ENCODE results near the gene TMX4. TPM values are rescaled to one million over a fixed set of nuclear protein-coding genes. Genes with fewer than 3 reads are reported as not detected.

The TMX4 gene
- total and polyA plus RNA-seq, 2 of the 8 experiments (the other 6 are each of a cell fraction or from before 2014, with no cell fraction given), result 2.1 to 7.8 TPM

DNA sequence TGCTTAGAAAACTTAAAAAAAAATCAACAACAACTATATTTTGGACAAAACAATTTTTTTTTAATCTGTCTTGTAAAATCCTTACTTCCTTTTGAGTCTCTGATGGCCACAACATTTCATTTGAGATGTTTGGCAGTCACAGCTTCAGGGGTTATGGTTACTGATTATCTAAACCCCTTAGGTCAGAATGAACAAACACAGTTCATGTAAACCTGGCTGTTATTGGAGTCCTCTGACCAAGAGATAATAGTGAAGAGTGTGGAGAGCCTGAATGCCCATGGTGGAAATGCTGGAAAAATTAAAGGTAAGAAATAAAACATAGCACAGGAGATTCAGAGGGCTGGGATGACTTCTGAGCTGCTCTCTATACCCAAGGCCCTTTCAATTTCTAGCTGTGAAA, 38.2 kb downstream of the TMX4 start:
- CTCF ChIA-PET (ENCODE audit: partially characterized antibody), result interaction anchor here (0.8 to 6.6 kb wide), 9 partner anchors 8 to 740 kb away, joined by 4 to 53 read pairs (median 5); no protein-coding TSS in a partner anchor

More for the DNA sequence above, 38.2 kb downstream of the TMX4 start:
- no peak overlapping the region for H2BK5ac ChIP-seq (ENCODE audit: low read depth, low read length)
- H3K27ac ChIP-seq (ENCODE audit: low read depth, low read length), result no peak overlapping the region
- FAIRE-seq (no peak), DNase-seq (ENCODE audit: low read depth in 1 of 2, low spot score in 2 of 2) (no peak)
- no peak overlapping the region for H2BK15ac ChIP-seq (ENCODE audit: low read length)
- H4K20me1 ChIP-seq (replicated peaks in 1 of 2; ENCODE audit: control insufficient read depth in 1 of 2, insufficient read depth in 2 of 2, low read length in 2 of 2), result no peaks in the 10 kb centered on the region
- no peak overlapping the region for H2BK20ac ChIP-seq (ENCODE audit: low read length)
- no peaks in the 10 kb centered on the region for H3K36me3 ChIP-seq (ENCODE audit: control insufficient read depth in 2 of 4, insufficient read depth in 4 of 4, low read length in 3 of 4)
- no peak overlapping the region for H4K8ac ChIP-seq (ENCODE audit: extremely low read depth, insufficient read depth, low read length)
- no peak overlapping the region for H3K4ac ChIP-seq (replicated peaks; ENCODE audit: insufficient read length, low read depth, low read length)
- H3K79me1 ChIP-seq (ENCODE audit: low read depth, low read length), result no peaks in the 10 kb centered on the region
- no peak overlapping the region for H2AK5ac ChIP-seq (ENCODE audit: low read depth, low read length)
- no peak overlapping the region for H2BK12ac ChIP-seq (ENCODE audit: low read depth, low read length)
- no peak overlapping the region for H3K14ac ChIP-seq (ENCODE audit: insufficient read length)
- H4K5ac ChIP-seq (ENCODE audit: insufficient read length, low read depth, low read length), result no peak overlapping the region
- H3K4me1 ChIP-seq (replicated peaks in 1 of 4; ENCODE audit: control insufficient read depth in 3 of 4, insufficient read depth in 4 of 4, low read length in 3 of 4), result peaks cover 0 to 11% (median 2%) of the 10 kb centered on the region in 4 experiments; a peak in 3 of 7 replicates
- H3K4me2 ChIP-seq (ENCODE audit: insufficient read depth in 1 of 2, low read depth in 2 of 2, low read length in 2 of 2), result no peak overlapping the region
- H3K79me2 ChIP-seq (ENCODE audit: control insufficient read depth in 1 of 2, insufficient read depth in 2 of 2, low read length in 2 of 2), result no peaks in the 10 kb centered on the region
- no peak overlapping the region for H4K91ac ChIP-seq (replicated peaks; ENCODE audit: insufficient read length, low read length)
- H3K9ac ChIP-seq (replicated peaks in 1 of 4; ENCODE audit: extremely low read depth in 1 of 4, low read depth in 3 of 4, low read length in 3 of 4), result no peak overlapping the region
- H3K18ac ChIP-seq (ENCODE audit: extremely low read depth, low read length), result no peak overlapping the region
- no peak overlapping the region for H3K56ac ChIP-seq (replicated peaks; ENCODE audit: insufficient read length, low read depth, low read length)
- H3K23ac ChIP-seq (ENCODE audit: insufficient read length), result no peak overlapping the region
- no peaks in the 10 kb centered on the region for H3K9me3 ChIP-seq (ENCODE audit: insufficient read depth in 2 of 2, low read depth in 1 of 2, low read length in 1 of 2)
- H3K27me3 ChIP-seq (replicated peaks in 1 of 4; ENCODE audit: control insufficient read depth in 3 of 4, extremely low read depth in 1 of 4, insufficient read depth in 3 of 4, low read length in 3 of 4), result no peaks in the 10 kb centered on the region
- POLR2A ChIA-PET (ENCODE audit: partially characterized antibody), result no interaction called here
- no peak overlapping the region for H2BK120ac ChIP-seq (replicated peaks; ENCODE audit: low read depth, low read length)
- TF ChIP-seq RFX5 (IDR thresholded peaks at IDR 0.05; ENCODE audit: borderline replicate concordance, low read depth, low read length), result no peak
- TF ChIP-seq TEAD4 (IDR thresholded peaks at IDR 0.05; ENCODE audit: low read depth, low read length), result no peak
- no peak for TF ChIP-seq SIX5 (IDR thresholded peaks at IDR 0.05; ENCODE audit: low read depth, low read length)
- TF ChIP-seq SRF (IDR thresholded peaks at IDR 0.05; ENCODE audit: low read depth, low read length), result no peak
- TF ChIP-seq SIN3A (conservative IDR thresholded peaks at IDR 0.05 in 1 of 2, IDR thresholded peaks at IDR 0.05 in 1 of 2; ENCODE audit: low read depth in 1 of 2, low read length in 2 of 2), result no peak
- no peak for TF ChIP-seq ZNF274 (IDR thresholded peaks at IDR 0.05; ENCODE audit: borderline replicate concordance, extremely low read depth, low read length)
- H3K4me3 ChIP-seq (ENCODE audit: extremely low read depth in 1 of 4, insufficient read depth in 2 of 4, low read depth in 3 of 4, low read length in 4 of 4), result no peak overlapping the region
- H2AFZ ChIP-seq (ENCODE audit: low read length), result no peak overlapping the region
- no peaks in the 10 kb centered on the region for H3K23me2 ChIP-seq (ENCODE audit: low read depth, low read length)

Measured in H1 (cell line).